ENCODE results near the gene IRAK2. TPM values are rescaled to one million over a fixed set of nuclear protein-coding genes. Genes with fewer than 3 reads are reported as not detected.

IRAK2 gene
- total and polyA plus RNA-seq, 2 of the 8 experiments (the other 6 are each of a cell fraction or from before 2014, with no cell fraction given): 1.5 TPM

DNA sequence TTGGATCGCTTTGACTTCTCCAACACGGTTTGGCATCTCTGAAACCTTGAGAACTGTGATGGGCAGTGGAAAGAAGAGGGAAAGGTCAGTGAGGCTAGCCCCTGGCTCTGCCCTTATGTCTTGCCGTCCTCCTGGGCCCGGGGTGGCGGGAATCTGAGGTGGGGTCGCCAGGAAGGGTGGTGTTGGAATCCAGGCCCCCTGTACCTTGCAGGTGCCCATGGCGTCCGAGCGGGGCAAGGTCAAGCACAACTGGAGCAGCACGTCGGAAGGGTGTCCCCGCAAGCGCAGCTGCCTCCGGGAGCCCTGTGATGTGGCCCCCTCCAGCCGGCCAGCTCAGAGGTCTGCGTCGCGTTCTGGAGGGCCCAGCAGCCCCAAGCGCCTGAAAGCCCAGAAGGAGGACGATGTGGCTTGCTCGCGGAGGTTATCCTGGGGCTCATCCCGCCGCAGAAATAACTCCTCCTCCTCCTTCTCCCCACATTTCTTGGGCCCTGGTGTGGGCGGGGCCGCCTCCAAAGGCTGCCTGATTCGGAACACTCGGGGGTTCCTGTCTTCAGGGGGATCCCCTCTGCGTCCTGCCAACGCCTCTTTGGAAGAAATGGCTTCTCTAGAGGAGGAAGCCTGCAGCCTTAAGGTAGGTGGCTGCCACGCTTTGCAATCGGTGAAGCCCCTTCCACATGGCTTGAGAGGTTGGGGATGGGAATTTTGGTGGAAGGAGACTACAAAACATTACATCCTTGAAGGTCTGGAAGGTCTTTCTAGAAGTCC, 84.4 kb downstream of the IRAK2 start (continued):
- TF ChIP-seq, protein P1, sequence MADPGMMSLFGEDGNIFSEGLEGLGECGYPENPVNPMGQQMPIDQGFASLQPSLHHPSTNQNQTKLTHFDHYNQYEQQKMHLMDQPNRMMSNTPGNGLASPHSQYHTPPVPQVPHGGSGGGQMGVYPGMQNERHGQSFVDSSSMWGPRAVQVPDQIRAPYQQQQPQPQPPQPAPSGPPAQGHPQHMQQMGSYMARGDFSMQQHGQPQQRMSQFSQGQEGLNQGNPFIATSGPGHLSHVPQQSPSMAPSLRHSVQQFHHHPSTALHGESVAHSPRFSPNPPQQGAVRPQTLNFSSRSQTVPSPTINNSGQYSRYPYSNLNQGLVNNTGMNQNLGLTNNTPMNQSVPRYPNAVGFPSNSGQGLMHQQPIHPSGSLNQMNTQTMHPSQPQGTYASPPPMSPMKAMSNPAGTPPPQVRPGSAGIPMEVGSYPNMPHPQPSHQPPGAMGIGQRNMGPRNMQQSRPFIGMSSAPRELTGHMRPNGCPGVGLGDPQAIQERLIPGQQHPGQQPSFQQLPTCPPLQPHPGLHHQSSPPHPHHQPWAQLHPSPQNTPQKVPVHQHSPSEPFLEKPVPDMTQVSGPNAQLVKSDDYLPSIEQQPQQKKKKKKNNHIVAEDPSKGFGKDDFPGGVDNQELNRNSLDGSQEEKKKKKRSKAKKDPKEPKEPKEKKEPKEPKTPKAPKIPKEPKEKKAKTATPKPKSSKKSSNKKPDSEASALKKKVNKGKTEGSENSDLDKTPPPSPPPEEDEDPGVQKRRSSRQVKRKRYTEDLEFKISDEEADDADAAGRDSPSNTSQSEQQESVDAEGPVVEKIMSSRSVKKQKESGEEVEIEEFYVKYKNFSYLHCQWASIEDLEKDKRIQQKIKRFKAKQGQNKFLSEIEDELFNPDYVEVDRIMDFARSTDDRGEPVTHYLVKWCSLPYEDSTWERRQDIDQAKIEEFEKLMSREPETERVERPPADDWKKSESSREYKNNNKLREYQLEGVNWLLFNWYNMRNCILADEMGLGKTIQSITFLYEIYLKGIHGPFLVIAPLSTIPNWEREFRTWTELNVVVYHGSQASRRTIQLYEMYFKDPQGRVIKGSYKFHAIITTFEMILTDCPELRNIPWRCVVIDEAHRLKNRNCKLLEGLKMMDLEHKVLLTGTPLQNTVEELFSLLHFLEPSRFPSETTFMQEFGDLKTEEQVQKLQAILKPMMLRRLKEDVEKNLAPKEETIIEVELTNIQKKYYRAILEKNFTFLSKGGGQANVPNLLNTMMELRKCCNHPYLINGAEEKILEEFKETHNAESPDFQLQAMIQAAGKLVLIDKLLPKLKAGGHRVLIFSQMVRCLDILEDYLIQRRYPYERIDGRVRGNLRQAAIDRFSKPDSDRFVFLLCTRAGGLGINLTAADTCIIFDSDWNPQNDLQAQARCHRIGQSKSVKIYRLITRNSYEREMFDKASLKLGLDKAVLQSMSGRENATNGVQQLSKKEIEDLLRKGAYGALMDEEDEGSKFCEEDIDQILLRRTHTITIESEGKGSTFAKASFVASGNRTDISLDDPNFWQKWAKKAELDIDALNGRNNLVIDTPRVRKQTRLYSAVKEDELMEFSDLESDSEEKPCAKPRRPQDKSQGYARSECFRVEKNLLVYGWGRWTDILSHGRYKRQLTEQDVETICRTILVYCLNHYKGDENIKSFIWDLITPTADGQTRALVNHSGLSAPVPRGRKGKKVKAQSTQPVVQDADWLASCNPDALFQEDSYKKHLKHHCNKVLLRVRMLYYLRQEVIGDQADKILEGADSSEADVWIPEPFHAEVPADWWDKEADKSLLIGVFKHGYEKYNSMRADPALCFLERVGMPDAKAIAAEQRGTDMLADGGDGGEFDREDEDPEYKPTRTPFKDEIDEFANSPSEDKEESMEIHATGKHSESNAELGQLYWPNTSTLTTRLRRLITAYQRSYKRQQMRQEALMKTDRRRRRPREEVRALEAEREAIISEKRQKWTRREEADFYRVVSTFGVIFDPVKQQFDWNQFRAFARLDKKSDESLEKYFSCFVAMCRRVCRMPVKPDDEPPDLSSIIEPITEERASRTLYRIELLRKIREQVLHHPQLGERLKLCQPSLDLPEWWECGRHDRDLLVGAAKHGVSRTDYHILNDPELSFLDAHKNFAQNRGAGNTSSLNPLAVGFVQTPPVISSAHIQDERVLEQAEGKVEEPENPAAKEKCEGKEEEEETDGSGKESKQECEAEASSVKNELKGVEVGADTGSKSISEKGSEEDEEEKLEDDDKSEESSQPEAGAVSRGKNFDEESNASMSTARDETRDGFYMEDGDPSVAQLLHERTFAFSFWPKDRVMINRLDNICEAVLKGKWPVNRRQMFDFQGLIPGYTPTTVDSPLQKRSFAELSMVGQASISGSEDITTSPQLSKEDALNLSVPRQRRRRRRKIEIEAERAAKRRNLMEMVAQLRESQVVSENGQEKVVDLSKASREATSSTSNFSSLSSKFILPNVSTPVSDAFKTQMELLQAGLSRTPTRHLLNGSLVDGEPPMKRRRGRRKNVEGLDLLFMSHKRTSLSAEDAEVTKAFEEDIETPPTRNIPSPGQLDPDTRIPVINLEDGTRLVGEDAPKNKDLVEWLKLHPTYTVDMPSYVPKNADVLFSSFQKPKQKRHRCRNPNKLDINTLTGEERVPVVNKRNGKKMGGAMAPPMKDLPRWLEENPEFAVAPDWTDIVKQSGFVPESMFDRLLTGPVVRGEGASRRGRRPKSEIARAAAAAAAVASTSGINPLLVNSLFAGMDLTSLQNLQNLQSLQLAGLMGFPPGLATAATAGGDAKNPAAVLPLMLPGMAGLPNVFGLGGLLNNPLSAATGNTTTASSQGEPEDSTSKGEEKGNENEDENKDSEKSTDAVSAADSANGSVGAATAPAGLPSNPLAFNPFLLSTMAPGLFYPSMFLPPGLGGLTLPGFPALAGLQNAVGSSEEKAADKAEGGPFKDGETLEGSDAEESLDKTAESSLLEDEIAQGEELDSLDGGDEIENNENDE (IDR thresholded peaks at IDR 0.05; ENCODE audit: insufficient replicate concordance, low read length): no peak
- TF ChIP-seq HDAC2 (IDR thresholded peaks at IDR 0.05; ENCODE audit: borderline replicate concordance in 1 of 2, low read depth in 2 of 2, low read length in 2 of 2) (no peak; a peak in 1 of 4 replicates), ZNF274 (IDR thresholded peaks at IDR 0.05; ENCODE audit: borderline replicate concordance, extremely low read depth, low read length) (no peak), RBBP5 (IDR thresholded peaks at IDR 0.05; ENCODE audit: borderline replicate concordance, low read depth, low read length) (no peak), GTF2F1 (IDR thresholded peaks at IDR 0.05; ENCODE audit: borderline replicate concordance, low read depth, low read length) (no peak), NANOG (IDR thresholded peaks at IDR 0.05; ENCODE audit: insufficient read depth, low read depth, low read length, poor library complexity, severe bottlenecking) (no peak)
- TF ChIP-seq, protein P2, sequence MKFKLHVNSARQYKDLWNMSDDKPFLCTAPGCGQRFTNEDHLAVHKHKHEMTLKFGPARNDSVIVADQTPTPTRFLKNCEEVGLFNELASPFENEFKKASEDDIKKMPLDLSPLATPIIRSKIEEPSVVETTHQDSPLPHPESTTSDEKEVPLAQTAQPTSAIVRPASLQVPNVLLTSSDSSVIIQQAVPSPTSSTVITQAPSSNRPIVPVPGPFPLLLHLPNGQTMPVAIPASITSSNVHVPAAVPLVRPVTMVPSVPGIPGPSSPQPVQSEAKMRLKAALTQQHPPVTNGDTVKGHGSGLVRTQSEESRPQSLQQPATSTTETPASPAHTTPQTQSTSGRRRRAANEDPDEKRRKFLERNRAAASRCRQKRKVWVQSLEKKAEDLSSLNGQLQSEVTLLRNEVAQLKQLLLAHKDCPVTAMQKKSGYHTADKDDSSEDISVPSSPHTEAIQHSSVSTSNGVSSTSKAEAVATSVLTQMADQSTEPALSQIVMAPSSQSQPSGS (IDR thresholded peaks at IDR 0.05; ENCODE audit: low read length): no peak

All from H1 (cell line).